Left renal pelvis (tissue), 4 donors: Measurements from ENCODE around the gene METTL18. TPM values are rescaled to one million over a fixed set of nuclear protein-coding genes. Genes with fewer than 3 reads are reported as not detected.
"Not testable (repeated sequence)": the region's sequence is repeated elsewhere in the genome, so short reads cannot be mapped to it uniquely, and the experiment has no call there.

Experiments
- DNase-seq, 4 donors: peaks; one replicate each; pipeline ENCODE4 v3.0.0-alpha.2; 2013; ENCODE audit warnings: low read depth in 4 of 4, low spot score in 3 of 4
- polyA plus RNA-seq, 4 donors: library from polyadenylated mRNA; unstranded; fragments of 120-200 nt; gene quantifications; one replicate each; pipeline ENCODE4 v1.2.1, GENCODE V29; 2013; ENCODE audit not compliant: insufficient read length in 4 of 4

The METTL18 gene
- polyA plus RNA-seq, result 10 to 100 TPM; 11.6 to 21.0 (median 15.3) TPM

GRCh38 chr1:169794530-169795416, at the start of gene METTL18:
Gene METTL18 (minus strand): TSS chr1:169794907. CDS start chr1:169793695, 1,212 bp downstream.
- peak; percentile 91 to 94 (median 92) for DNase-seq

- no peak for DNase-seq
Measured at GRCh38 chr1:169838942-169839341, 44.2 kb upstream of the METTL18 start.

- no peak for DNase-seq
Measured at GRCh38 chr1:169836198-169836597, 41.5 kb upstream of the METTL18 start.

- no peak for DNase-seq
Measured at GRCh38 chr1:169835647-169836046, 40.9 kb upstream of the METTL18 start.

GRCh38 chr1:169834869-169835268, 40.2 kb upstream of the METTL18 start:
- DNase-seq, result no peak

GRCh38 chr1:169833179-169833901, 38.6 kb upstream of the METTL18 start:
- no peak for DNase-seq

GRCh38 chr1:169829671-169830070, 35.0 kb upstream of the METTL18 start:
- DNase-seq, result no peak

GRCh38 chr1:169824153-169824552, 29.4 kb upstream of the METTL18 start:
- no peak for DNase-seq

- DNase-seq, result no peak
Measured at GRCh38 chr1:169821500-169821899, 26.8 kb upstream of the METTL18 start.

GRCh38 chr1:169816617-169817016, 21.9 kb upstream of the METTL18 start:
- no peak for DNase-seq

GRCh38 chr1:169814265-169814664, 19.6 kb upstream of the METTL18 start:
- no peak for DNase-seq

- no peak for DNase-seq
Measured at GRCh38 chr1:169812131-169812530, 17.4 kb upstream of the METTL18 start.

GRCh38 chr1:169811418-169812035, 16.8 kb upstream of the METTL18 start:
- not testable (repeated sequence) for DNase-seq

GRCh38 chr1:169809370-169810095, 14.8 kb upstream of the METTL18 start:
- DNase-seq, result peak in 2 of 4 donors; percentile 1 to 6

GRCh38 chr1:169804941-169805340, 10.2 kb upstream of the METTL18 start:
- DNase-seq, result no peak

GRCh38 chr1:169802888-169803287, 8.2 kb upstream of the METTL18 start:
- DNase-seq, result no peak

GRCh38 chr1:169797281-169797680, 2.6 kb upstream of the METTL18 start:
- DNase-seq, result no peak

GRCh38 chr1:169796274-169796810, 1.6 kb upstream of the METTL18 start:
- DNase-seq, result no peak

- no peak for DNase-seq
Measured at GRCh38 chr1:169795687-169796086, 980 bp upstream of the METTL18 start.

- no peak for DNase-seq
Measured at GRCh38 chr1:169793730-169794129, 977 bp downstream of the METTL18 start.
